GM20431 (cell line): ENCODE results near the gene BAIAP2L2.

Experiments
- in situ Hi-C: fragments of 300-500 bp; cut with MseI, MboI; formaldehyde crosslinking; loops from one replicate; pipeline ENCODE4 v1.15.0; 2020; ENCODE audit warnings: low sequenced_read_pairs; ENCODE audit not compliant: unreplicated experiment

Gene BAIAP2L2

GRCh38 chr22:38070250-38070921 lies 40.1 kb downstream of the BAIAP2L2 start:
- in situ Hi-C loops = no loop called here

GRCh38 chr22:38069372-38070249 lies 40.9 kb downstream of the BAIAP2L2 start:
- in situ Hi-C loops = no loop called here

- in situ Hi-C loops = no loop called here
Observed at GRCh38 chr22:38068641-38069371, 41.7 kb downstream of the BAIAP2L2 start.

DNA sequence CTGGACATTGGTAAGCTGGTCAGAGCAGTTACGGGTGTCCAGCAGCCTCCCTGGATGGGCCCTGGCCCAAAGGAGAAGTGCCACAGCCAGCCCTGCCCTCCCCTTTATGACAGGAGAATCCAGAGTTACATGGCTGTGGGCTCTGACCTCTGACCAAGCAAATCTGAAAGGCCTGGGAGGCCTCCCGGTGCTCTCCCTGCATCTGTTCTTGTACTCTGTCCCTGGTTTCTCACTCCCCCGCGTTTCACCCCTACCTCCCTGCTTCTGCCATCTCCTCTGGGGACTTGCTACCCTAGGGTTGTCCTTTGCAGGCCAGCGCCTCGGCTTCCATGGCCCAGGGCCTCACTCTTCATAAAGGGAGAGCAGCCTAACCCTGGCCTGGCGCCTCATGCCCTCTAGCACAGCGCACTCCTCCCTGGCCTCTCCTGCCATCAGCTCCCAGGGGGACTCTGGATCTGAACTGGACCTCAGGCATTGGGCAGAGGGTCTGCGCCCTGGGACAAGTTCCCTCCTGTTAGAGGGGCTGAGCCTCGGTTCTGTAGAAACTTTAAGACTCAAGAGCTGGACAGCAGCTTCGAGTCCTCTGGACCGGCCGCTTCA lies 42.6 kb downstream of the BAIAP2L2 start:
- in situ Hi-C loops = no loop called here

DNA sequence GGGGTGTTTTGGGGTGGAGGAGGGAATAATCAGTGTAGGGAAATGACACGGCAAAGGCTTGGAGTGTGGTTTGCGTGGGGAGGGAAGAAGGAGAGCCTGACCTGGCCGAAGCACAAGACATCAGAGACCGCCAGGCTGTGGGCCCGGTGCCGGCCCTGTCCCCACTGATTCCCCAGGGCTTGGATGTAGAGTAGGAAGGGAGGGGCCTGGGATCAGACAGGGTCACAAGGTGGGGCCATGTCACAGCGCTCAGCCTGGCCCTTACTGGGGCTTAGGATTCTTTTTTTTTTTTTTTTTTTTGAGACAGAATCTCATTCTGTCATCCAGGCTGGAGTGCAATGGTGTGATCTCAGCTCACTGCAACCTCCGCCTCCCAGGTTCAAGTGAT lies 43.5 kb downstream of the BAIAP2L2 start:
- in situ Hi-C loops = no loop called here

DNA sequence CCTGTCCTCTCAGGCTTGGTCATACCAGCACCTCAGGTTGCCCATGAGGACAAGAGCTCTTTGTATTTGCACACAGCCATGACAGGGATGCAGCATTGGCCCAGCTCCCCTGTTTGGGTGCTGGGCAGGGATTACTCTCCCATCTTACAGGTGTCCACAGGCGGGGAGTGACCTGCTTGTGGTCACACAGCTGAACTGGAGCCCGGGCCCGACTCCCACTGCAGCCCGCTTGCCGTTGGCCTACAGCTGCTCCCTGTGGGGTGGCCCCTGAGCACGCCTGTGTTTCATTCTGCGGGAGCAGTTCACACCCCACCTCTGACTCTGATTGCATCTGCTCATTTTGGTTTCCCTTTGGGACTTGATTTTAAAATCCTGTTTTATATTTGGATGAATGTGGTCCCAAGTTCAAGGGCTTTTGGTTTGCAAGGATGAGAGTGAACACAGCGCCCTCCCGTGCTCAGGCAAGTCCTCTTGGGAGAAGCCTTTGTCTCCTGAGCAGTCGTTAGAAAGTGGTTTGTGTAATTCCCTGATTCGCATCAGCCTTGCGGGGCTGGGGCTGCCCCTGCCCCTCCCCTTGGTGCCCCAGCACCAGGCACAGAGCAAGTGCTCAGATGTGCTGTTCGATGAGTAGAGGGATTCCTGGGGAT lies 44.0 kb downstream of the BAIAP2L2 start:
- in situ Hi-C loops = no loop called here

- in situ Hi-C loops = no loop called here
Observed at GRCh38 chr22:38065539-38065938, 44.9 kb downstream of the BAIAP2L2 start.

GRCh38 chr22:38062791-38063190 lies 47.7 kb downstream of the BAIAP2L2 start:
- in situ Hi-C loops = no loop called here

GRCh38 chr22:38056969-38057891 lies 53.3 kb downstream of the BAIAP2L2 start, which contains the start of gene PICK1:
TSS of gene PICK1 (plus strand) at chr22:38057404. CDS start at chr22:38057810, 406 bp downstream.
- in situ Hi-C loops = no loop called here

GRCh38 chr22:38051900-38052862 lies 58.3 kb downstream of the BAIAP2L2 start:
- in situ Hi-C loops = no loop called here

DNA sequence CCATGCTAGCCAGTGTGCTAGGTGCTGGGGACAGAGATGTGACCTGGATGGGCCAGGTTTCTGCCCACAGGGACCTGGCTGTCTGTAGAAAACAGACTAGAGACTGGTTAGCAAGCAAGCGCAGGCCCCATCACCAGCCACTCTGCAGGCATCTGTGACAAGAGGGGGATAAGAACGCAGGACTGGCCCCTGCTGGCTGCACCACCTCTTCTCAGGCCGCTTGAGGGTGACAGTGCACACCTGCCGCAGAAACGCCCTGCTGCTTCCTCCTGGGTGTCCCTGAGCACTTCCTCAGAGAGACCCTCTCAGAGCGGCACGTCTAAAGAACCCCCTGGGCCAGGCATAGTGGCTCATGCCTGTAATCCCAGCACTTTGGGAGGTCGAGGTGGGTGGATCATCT lies 59.2 kb downstream of the BAIAP2L2 start:
- in situ Hi-C loops = no loop called here

DNA sequence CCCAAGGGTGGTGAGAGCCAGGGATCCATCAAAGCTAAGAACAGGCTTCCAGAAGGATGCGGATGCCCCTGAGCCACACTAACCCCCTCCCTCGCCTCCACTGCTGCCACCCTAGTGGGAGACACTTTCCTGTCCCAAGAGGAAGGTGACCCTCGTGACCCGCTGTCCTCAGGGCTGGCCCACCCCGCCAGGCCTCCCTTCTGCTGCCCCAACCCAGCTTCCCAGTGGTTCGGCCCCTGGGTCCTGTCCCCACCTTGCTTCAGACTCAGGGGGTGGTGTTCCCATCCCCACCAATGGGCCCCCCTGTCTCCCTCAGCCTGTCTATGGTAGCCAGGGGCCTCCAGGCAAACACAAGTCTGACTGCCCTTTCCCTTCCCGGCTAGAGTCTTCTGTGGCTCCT lies 59.8 kb downstream of the BAIAP2L2 start:
- in situ Hi-C loops = no loop called here

GRCh38 chr22:38049812-38050619 lies 60.5 kb downstream of the BAIAP2L2 start:
- in situ Hi-C loops = no loop called here

DNA sequence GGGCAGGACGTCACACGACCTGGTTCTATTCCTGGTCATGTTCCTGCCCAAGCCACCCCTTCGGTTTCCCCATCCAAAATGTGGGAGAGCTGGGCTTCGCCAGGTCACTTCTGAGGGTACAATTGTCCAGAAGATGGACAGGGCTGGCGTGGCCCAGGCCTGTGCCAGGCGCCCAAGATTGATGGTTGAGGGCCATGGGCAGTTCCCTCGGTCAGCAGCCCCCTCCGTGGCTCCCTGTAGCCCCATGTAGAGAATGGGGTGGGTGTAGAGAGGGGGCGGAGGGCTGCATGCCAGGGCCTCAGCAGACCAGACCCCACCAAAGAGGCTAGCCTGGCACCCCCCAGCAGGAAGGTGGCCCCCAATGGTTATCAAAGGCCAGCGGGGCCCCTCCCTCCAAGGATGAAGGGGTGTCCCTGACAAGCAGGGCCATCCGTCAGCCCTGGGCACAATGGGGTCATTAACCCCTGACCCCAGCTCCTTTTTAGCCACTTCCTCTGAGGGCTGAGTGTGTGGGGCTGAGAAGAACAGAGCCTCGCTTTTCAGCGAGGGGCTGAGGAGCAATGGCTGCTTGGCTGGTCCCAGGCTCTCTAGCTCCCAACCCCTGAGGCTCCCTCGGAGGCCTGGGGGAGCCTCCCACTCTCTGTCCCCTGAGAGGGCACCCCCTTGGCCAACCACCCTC lies 64.3 kb downstream of the BAIAP2L2 start:
- in situ Hi-C loops = no loop called here

DNA sequence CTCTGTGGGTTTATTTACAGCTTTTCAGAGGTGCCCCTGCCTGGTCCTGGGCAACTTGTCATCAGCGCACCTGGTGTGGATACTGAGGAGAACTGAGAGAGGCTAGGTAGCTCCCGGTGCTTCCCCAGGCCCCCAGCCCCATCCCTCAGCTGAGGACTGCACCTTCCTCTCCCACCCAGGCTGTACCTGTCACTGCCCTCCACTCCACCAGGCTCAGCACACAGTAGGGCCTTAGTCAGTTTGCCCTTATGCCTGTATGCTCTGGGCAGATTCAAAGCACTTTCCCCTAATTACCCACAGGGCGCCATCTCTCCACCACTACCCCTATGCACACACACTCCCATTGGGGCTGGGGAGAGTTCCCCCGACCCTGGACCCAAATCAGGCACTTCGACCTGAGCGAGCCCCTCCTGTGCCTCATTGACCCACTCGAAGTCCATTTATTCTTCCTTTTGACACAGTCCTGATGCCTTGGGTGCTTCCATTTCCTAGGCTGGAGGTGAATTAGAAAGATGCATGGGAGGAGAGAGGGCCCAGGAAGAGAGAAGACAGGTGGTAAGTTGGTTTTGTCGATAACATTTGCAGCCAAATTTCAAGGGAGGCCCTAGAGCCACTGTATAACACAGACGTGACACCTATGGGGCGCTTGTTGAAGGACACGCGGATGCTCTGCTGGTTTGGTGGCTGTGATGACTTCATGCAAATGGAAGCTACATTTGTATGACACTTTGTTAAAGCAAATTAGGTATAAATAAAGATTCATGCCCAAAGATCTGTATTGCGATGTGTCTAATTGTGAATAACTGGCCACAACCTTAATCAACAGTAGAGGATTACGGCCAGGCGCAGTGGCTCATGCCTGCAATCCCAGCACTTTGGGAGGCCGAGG lies 67.1 kb downstream of the BAIAP2L2 start:
- in situ Hi-C loops = no loop called here

DNA sequence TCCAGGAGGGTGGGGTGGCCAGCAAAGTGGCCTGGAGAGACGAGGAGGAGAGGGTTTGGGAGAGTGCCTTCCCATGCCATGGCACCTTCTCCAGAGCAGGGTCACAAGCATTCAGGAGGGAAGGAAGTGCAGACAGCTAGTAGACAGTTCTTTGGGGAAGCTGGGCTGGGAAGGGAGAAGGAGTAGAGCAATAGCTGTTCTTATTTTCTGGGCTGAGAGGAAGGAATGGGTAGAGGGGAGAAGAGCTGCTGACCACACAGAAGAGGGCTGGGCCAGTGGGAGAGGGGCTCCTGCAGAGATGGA lies 68.0 kb downstream of the BAIAP2L2 start:
- in situ Hi-C loops = no loop called here
